Stimulated activated CD4-positive, alpha-beta T cell treated with anti-CD3 and anti-CD28 coated beads, Interleukin-1b, Interleukin-23, amount 100 ng/mL, for 4 hours (primary cell): ENCODE measurements around the gene CRADD.
A peak's percentile ranks its signal among the peaks of the same experiment; 100 is the strongest.
"Not testable (repeated sequence)": the region's sequence is repeated elsewhere in the genome, so short reads cannot be mapped to it uniquely, and the experiment has no call there.

Experiments
- DNase-seq, 2 donors: peaks; one replicate each; pipeline ENCODE4 v3.0.0-alpha.2; 2020; ENCODE audit warnings: low read depth in 2 of 2

Gene CRADD

GRCh38 chr12:93782853-93783252, 105.7 kb downstream of the CRADD start:
- DNase-seq, result no peak

- DNase-seq, result no peak
These were observed 106.7 kb downstream of the CRADD start for GRCh38 chr12:93783832-93784231.

- no peak for DNase-seq
These were observed 107.3 kb downstream of the CRADD start for GRCh38 chr12:93784339-93785086.

- DNase-seq, result peak in 1 of 2 donors; percentile 25
These were observed 108.3 kb downstream of the CRADD start for GRCh38 chr12:93785249-93786010.

- no peak for DNase-seq
These were observed 109.7 kb downstream of the CRADD start for GRCh38 chr12:93786656-93787397.

GRCh38 chr12:93788853-93789252, 111.7 kb downstream of the CRADD start:
- no peak for DNase-seq

- no peak for DNase-seq
These were observed 112.6 kb downstream of the CRADD start for GRCh38 chr12:93789767-93790166.

GRCh38 chr12:93790472-93791152, 113.4 kb downstream of the CRADD start:
- DNase-seq, result peak in 1 of 2 donors; percentile 27

GRCh38 chr12:93793007-93793406, 115.8 kb downstream of the CRADD start:
- no peak for DNase-seq

GRCh38 chr12:93793983-93794382, 116.8 kb downstream of the CRADD start:
- DNase-seq, result no peak

- DNase-seq, result no peak
These were observed 117.6 kb downstream of the CRADD start for GRCh38 chr12:93794738-93795137.

- no peak for DNase-seq
These were observed 118.2 kb downstream of the CRADD start for GRCh38 chr12:93795352-93795751.

- DNase-seq, result no peak
These were observed 119.6 kb downstream of the CRADD start for GRCh38 chr12:93796729-93797128.

- DNase-seq, result no peak
These were observed 121.3 kb downstream of the CRADD start for GRCh38 chr12:93798279-93799151.

- DNase-seq, result not testable (repeated sequence)
These were observed 124.5 kb downstream of the CRADD start for GRCh38 chr12:93801666-93802065.

- no peak for DNase-seq
These were observed 125.1 kb downstream of the CRADD start for GRCh38 chr12:93802293-93802692.

GRCh38 chr12:93802698-93803423, 125.7 kb downstream of the CRADD start:
- DNase-seq, result no peak

- no peak for DNase-seq
These were observed 126.2 kb downstream of the CRADD start for GRCh38 chr12:93803424-93803807.

GRCh38 chr12:93804392-93805179, 127.4 kb downstream of the CRADD start:
- DNase-seq, result no peak
